Middle frontal gyrus (tissue), 1 donor: ENCODE results near the gene ZBTB20.

Experiments
- DNase-seq: peaks from one replicate; pipeline ENCODE4 v3.0.0-alpha.2; 2015; ENCODE audit warnings: low spot score; ENCODE audit errors: extremely low spot score

The ZBTB20 gene

DNA sequence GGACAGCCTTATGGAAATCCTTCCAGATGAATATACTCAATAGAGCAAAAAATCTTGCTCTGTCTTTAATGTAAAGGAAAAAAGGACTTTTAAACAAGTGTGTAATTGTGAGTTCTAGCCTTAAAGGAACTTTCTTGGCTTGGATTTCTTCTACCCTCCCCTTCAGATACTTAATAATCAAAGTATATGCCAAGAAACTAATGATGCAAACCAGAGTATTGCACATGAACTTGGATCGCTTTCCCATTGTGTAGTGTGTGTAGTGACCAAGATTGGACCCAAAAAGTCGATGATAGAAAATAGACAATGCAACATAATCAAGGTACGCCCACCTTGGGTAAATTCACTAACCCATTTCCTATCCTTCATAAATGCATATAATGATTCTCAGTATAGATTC is 729.4 kb downstream of the ZBTB20 start:
- no peak for DNase-seq

DNA sequence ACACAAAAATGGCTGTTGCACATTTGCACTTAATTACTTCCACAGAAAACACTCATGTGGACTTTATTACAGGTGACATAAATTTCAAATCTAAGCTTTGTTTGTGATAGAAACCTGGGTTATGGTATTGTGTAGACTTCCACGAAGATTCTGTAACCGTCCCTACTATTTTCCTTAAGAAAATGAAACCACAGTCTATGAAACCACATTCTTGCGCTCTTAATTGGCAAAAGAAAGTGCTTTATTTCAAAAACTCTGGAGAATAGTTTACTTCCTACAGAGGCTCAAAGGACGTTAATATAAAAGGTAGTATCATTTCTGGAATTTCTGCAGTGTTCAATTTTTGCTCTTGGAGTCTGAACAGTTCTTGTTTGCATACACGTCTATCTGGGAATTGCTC is 729.8 kb downstream of the ZBTB20 start:
- DNase-seq = no peak

DNA sequence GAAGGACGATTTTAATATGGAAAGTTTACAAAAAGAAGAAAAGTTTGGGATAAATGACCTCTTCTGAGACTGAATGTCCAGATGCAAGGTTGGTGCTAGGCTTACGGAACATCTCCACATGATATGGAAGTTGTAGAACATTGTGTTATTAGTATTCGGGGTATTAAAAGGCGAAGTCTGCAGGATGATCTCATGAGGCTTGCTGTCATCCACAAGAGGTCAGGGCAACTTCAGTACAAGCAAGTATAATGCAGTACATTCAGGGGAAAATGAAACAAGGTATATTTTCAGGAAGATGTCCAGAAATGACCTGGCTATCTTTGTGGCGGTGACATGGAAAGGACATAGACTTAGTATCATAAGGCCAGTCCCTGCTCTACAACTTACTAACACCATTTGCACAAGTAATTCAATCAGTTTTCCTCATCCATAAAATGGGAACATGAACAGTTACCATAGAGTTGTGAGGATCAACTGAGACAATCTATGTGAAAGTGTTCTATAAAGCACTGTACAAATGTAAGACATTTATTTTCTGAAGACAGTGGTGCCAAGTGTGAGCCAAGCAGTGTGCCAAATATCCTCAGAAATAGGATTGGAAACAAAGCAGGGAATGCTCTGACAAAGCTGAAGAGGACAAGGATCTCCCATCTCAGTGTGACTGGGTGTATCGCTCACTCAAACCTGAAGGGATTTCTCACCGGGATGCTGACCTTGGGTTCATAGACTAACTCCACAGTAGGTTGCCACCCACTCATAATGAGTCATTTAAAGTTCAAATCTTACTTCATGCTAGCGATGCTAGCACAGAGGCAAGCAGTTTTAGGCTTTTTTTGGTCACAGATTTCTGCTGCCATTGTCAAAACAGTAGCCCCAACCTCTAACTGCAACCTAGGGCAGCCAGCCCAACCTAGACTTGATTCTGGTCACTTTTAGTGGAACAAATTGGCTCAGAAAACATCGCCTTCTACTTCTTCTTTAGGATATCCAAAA is 735.0 kb downstream of the ZBTB20 start:
- DNase-seq = no peak

DNA sequence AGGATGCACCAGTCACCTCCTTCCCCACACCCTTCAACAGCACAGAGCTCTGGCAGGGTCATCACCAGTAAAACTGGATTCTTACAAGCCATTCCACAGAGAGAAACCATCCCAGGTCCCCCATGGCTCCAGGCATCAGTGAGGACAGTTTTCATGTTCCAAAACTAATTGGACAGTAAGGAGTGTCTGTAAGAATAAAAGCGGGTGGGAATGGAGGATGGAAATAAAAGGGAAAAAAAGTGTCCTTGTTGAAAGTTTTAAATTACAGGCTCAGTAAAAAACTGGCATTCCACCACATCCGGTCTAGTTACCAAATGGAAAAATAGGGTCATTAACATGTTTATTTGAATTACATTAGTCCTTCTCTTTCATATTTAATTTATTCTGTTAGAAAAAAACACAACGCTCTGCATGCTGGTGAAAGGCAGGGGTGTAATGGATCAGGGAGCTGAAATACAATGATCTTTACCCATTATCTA is 735.9 kb downstream of the ZBTB20 start:
- DNase-seq = no peak

DNA sequence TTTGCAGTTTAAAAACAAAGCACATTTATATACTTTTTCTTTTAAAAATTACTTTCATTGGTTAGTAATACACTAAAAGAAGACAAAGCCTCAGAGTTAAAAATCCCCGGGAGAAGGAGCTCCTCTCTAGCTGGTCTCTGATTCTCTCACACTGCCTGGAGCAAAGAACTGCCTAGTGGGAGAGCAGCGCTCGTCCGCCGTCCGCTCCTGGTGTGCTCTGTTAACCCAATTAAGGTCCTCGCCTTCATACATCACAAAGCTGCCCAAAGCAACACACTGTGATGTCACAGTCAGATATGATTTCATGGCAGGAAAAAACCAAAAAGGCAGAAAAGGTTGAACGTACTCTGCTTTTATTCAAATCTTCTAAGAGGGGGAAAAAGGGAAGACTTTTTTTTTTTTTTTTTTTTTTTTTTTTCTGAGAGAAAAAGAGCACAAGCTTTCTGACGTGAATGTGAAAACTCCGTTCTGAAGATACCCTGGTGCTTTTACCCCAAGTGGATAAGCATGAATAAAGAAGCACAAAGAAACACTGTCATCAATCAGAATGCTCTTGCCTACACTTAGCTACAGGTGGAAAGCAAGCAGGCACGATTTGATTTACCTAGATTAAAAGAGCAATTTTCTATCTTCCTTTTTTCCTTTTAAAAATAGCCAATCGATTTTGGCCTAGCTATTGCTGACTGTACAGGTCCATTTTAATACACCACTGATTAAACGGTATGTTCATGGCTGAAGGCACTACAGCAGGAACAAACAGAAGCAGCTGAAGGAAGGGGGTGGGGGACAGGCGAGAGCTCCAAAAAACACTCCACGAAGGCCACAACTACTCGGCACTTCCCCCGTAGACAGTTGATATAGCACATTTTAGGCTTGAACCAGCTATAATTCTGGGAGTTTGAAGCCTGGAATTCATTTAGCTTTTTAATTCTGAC is 738.1 kb downstream of the ZBTB20 start:
- no peak for DNase-seq

DNA sequence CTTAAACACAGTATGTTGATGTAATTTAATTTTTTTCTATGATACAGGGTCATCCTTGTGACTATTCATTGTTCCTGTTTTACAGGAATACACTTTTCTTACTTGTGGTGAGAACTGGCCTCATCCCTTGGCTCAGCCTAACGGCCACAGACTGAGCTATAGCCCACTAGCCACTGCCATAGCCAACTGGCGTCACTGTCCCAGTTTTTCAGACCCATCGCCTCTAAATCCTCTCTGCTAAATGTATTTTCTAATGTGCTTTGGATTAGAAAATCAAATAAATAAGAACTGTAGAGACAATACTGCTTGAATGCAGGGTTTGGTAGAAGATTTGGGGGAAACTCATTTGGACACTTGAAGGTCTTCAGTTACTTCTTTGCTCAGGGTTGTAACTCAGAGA is 740.2 kb downstream of the ZBTB20 start:
- no peak for DNase-seq

DNA sequence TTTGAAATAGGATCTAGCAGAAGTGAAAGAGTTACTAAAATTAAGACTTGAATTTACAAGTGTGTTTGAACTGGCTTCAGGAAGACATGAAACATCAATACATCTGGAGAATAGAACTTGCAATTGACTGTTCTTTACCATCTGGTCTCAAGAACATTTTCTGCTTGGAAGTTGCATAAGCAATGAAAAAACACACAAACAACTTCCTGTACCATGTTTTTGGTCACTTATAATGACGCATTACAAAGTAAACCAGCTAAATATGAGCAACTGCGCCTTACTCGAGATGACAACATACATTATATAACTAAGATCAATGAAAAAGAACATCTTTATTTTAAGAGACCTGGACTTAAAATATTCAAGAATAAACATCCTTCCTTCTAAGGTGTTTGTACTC is 740.8 kb downstream of the ZBTB20 start:
- no peak for DNase-seq

DNA sequence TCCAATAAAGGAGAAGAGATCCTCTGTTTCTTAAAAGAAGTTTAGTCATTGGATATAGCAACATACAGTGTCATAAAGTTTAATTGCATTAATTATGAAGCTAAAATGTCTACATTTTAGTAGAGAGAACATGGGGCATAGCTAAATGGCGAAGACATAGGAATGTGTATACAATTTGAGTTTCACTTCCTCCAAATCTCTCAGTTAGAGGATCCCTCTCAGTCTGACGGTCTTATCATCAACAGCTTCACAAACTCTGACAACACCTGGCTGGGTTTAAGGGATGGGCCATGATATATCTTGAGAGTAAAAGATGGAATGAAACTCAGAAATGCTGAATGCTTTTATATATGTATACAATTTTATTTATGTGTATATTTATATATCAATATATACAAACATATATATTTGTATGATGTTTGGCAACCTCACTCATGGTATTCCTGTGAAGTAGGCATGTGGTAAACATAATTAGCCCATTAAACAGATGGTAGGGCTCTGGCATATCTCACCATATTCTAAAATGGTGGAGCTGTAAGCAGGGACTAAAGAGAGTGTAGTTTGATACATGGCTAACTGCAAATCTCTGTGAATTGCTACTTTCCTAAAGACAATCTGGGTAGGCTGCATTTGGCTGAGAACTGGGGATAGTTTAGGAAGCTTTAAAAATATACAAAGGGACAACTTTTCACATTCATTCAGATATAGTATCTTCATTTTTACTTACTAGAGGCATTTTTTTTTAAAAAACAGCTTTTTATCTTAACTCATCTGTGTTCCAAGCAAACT is 741.7 kb downstream of the ZBTB20 start:
- DNase-seq = no peak

DNA sequence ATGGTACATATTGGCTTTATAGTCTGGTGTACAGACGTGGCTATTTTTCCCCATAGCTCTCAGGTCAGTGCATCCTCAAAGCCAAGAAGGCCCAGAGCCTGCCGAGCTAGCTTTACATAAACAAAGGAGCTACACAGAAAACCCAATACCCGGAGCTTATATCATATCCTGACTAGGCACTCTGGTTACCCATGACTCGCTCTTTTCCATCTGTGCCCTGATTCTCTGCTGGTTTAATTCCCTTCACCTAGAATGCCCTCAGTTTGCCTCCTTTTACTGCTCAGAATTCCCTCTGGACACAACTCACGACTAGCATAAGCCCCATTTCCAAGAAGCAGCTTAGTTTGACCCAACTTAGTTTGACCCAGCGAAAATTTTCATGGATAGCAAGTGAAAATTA is 742.5 kb downstream of the ZBTB20 start:
- no peak for DNase-seq

DNA sequence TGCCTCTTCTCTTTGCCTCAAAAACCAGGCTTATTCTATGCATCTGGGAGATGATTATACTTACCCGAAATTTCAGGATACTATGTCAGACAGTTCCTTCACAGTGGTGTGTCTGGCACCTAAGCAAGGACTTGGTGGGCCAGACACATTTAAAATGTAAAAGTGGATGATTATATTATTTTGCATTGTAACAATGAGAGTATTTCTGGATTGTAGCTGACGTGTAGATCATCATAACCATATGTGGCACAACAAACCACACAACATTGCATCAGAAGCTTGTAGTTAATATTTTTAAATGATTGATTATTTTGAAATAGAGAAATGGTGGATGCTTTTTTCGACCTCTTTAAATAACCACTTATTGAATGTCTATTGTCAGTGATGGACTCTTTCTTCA is 744.2 kb downstream of the ZBTB20 start:
- DNase-seq = no peak

DNA sequence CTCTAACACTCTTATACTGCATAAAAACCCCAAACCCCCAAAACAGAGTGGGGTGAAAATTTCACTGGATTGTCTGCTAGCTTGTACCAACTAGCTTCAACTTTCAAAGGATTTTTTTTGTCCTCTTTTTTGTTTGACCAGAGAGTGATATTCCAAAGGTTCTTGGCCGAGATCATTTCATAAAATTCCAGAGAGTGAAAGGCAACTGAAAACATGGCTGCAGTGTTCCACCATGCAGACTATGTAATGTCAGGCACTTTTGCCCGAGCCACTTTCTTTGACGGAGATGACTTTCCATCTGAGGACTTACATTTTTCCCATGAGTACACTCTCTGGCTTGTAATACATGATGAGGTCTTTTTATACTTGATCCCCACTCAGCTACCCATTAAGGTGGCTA is 745.7 kb downstream of the ZBTB20 start:
- DNase-seq = no peak

DNA sequence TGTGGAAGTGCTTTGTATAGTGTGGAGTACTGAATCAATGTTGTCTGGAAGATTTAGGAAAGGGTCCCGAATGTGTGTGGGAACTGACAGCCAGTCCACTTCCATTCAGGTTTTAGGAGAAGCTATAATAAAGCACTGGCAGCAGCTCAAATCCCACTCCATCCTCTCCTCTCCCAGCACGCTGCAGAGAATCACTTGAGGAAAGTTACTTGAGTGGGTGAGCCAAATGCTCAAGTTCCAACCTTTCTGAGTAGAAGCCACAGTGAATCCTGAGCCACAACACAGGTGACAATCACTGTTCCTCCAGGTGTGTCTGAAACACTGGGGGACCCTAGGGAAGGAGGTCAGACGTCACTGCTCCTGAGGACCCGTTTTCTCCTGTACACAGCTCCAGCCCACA is 746.7 kb downstream of the ZBTB20 start:
- no peak for DNase-seq

DNA sequence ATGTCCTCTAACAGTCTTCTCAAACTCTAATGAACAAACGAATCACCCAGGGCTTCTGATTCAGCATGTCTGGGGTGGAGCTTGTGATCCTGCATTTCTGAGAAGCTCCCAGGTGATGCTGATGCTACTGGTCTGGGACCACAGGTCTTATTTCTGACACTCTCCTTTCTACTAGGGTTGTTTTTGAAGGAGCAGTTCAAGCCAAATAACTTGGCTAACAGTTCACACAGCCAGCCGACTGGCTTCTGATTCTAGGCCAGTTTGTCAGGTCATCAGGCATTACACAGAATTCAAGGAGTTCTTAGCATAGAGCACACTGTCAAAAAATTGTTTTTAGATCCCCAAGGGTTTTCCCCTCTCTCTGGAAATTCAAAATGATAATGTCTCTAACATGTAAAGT is 752.5 kb downstream of the ZBTB20 start:
- no peak for DNase-seq

DNA sequence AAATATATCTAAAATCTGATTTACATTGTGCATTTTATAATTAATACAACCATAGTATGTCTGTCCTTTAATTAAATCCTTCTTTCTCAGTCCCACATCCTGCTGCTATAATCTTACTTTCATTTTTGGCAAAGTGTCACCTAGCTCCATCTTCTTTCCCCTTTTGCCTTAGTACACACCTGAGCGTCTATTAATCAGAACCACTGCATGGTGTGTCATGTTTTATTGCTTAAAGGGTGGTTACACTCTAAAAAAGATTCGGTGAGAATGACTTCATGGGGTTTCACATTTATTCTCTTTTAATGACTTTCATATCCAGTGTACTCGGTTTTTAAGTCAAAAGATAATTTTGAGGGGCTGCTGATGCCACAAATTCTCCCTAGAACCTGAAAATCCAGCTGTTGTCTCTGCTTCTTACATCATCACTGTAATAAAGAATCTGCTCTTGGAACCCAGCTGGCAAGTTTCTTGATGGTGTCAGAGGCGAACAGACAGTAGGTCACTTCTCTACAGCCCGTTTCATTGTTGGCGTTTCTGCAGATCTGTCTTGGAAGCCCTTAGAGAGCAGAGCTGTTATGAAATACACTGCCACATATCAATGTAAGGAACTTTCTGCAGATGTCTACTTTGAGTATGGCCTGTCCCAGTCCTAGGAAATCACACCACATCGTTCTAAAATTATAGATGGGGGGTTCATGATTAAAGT is 753.6 kb downstream of the ZBTB20 start:
- no peak for DNase-seq

DNA sequence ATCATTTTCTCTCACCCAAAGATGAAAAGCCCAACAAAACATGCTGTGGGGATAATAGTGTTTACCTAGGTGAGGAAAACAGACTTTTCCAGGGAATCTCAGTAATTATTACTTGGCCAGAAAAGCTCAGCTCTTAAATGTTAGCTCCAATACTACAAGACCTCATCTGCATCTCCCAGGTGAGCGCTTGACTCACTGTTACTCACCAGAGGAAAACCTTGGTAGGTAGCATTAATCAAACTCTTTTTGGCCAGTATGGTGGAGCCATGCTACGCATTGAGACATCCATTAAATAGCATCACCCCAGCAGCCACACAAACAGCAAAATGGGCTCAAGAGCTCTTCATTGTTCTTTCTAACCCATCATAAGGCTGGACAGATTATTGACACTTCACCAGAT is 754.3 kb downstream of the ZBTB20 start:
- no peak for DNase-seq

DNA sequence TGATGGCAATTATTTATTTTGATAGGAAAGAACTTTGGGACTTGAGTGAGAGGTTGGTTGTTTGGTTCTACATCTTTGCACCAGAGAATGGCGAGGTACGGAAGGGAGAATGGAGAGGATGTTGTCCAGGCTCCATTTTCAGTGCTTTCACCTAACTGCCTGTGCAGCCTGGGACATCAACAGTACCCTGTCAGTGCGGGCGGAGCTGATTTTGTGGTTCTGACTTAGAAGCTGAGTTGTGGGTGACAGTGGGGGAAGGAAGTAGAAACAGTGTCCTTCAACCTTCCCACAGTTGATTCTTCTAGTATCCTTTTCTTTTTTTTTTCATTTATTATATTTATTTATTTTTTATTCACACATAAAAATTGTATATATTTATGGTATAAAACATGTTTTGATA is 757.9 kb downstream of the ZBTB20 start:
- no peak for DNase-seq

DNA sequence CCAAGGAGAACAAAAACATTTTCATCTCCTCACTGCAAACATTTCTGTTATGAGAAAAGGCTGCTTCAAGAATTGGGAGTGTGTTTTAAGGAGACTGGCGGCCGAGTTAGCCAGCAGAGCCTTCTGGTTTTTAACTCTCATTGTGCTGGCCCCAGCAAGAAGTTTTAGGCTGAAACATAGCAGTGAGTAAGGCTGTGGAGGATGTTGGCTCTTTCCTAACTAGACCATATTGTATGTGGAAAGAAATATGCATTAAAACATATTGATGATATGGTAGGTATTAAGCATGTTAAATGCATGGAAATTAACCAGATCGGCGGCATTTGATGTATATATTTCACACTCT is 762.6 kb downstream of the ZBTB20 start:
- DNase-seq = no peak

DNA sequence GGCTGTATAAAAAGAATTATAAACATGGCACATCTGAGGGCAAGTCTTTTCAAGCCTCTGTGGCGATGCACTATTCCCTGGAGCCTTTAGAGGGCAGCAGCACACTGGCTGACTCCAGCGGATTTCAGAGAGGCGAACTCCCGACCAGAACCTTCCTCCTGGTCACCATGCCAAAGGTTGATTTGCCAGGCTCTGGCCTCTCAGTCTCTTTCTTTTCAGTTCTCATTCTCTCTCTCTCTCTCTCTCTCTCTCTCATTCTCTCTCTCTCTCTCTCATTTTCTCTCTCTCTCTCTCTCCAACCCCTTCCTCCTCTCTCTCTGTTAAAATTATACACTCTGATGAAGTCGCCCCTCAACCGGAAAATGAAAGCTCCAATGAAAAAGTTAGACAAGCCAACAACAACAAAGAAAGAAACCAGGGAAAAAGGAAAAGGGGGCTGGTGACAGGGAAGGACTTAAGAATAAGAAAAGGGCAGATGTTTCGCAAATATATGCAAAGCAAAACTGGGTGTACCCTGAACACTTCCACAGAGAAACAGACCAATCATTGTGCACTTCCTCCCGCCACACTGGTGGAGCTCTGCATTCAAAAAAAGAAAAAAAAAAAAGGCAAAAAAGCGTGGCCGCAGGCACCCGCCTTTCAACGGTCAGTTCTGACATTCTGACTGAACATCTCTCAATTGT is 763.1 kb downstream of the ZBTB20 start:
- peak; percentile 86 for DNase-seq

DNA sequence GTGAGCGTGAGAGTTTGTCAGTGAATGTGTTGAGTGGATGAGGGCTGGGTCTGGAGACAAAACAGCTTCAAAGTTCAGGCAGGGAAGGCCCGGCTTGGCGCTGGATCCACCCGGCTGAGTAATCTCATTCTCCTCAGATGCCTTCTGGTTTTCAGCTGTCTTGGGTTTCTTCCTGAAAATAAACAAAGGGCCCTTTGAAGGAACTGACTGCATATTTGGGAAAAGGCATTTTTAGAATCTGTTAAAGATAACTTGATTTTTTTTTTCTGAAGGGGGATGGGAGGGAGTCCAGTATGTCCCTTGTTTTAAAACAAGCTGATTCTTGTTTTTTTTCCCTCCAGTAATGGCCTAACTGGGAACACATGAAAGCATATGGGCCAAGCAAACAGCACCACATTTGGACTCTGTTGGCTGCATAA is 766.8 kb downstream of the ZBTB20 start:
- DNase-seq = peak; percentile 70

DNA sequence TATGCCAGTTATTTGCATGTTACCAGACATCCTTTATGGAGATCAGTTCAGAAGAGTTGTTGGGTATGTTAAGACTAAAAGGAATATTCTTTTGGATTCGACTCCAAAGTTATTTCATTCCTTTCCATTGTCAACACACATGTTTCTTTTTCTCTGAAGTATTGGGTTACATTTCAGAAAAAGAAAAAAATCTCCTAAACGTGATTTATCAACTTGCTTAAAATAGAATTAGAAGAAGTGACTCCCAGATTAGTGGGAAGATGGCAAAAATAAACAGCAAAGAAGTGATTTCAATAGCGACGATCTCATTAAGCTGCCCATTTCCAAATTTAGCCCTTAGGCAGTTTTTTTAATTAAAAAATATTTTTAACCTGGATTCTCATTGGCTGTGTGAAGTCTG is 767.8 kb downstream of the ZBTB20 start:
- DNase-seq = no peak
